ENCODE measurements around the gene JDP2.

Gene JDP2

GRCh38 chr14:75442642-75443041 lies 14.8 kb downstream of the JDP2 start:
- TF ChIP-seq EP300 (IDR thresholded peaks at IDR 0.05; ENCODE audit: borderline replicate concordance), result no peak
- no peak for TF ChIP-seq YY1 (IDR thresholded peaks at IDR 0.05; ENCODE audit: low read depth)

DNA sequence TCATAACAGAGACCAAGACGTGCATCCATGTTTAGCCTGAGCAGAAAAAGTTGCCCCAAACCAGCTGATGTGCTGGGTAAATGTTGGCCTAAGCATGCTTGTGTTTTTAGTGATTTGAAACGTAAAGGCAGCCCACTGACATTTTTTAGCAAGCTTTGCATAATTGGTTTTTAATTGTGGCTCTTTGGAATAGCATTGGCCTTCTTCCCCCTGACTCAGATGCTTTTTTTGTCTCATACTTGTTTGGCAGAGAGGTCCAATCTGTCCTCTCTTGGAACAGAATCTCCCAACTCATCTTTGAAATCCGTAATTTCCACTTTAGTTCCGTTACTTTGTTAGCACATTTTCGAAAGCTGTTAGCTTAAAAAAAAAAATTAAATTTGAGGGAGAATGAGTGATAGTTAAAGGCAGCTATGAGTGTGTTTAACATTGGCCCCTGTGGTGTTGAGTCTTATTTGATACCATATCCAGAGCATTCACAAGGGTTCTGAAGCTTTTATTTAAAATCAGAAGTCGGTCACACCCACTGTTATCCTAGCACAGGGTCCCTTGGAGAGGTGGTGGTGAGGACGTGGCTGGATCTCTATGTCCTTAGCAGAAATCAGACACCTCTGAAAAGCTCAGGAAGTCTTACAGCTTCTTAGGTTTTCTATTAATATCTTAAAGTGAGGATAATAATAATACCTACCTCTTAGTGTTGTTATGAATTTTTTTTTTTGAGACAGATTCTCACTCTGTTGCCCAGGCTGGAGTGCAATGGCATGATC lies 15.6 kb downstream of the JDP2 start:
- TF ChIP-seq TAF1 (IDR thresholded peaks at IDR 0.05; ENCODE audit: low read depth), result no peak
- no peak for TF ChIP-seq TCF12 (IDR thresholded peaks at IDR 0.05; ENCODE audit: low read depth)
- no peak for TF ChIP-seq CREB1 (IDR thresholded peaks at IDR 0.05; ENCODE audit: low read depth)
- no peak for TF ChIP-seq ZBTB7A (IDR thresholded peaks at IDR 0.05; ENCODE audit: low read depth)
- TF ChIP-seq EP300 (IDR thresholded peaks at IDR 0.05; ENCODE audit: borderline replicate concordance), result no peak
- no peak for TF ChIP-seq REST (IDR thresholded peaks at IDR 0.05; ENCODE audit: low read depth)
- TF ChIP-seq TEAD4 (IDR thresholded peaks at IDR 0.05), result no peak
- TF ChIP-seq, protein P1, sequence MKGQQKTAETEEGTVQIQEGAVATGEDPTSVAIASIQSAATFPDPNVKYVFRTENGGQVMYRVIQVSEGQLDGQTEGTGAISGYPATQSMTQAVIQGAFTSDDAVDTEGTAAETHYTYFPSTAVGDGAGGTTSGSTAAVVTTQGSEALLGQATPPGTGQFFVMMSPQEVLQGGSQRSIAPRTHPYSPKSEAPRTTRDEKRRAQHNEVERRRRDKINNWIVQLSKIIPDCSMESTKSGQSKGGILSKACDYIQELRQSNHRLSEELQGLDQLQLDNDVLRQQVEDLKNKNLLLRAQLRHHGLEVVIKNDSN (IDR thresholded peaks at IDR 0.05), result no peak
- no peak for TF ChIP-seq MAX (IDR thresholded peaks at IDR 0.05)

DNA sequence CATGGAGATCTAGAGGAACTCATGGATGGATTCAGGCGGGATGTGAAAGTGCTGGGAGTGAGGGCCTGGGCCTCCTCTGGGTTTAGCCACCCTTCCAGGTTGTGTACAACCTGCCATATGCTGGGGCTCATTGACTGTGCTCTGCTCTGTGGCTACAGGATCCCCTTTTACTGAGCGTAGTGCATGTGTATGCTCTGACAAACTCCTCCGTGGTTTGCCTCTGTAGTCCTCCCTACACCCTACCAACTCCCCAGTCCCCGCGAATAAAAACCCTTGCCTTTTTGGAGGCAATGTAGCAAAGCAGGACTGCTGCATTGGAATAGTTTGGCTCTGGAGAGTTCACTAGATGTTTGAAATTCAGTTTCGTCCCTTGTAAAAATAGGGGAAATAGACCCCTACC lies 17.4 kb downstream of the JDP2 start:
- TF ChIP-seq ZBTB7A (IDR thresholded peaks at IDR 0.05; ENCODE audit: low read depth), result no peak
- no peak for TF ChIP-seq EGR1 (IDR thresholded peaks at IDR 0.05)
- no peak for TF ChIP-seq TCF12 (IDR thresholded peaks at IDR 0.05; ENCODE audit: low read depth)
- TF ChIP-seq, protein P1 (IDR thresholded peaks at IDR 0.05), result no peak
- TF ChIP-seq CREB1 (IDR thresholded peaks at IDR 0.05; ENCODE audit: low read depth), result no peak
- TF ChIP-seq RAD21 (IDR thresholded peaks at IDR 0.05; ENCODE audit: low read depth), result no peak
- no peak for TF ChIP-seq TAF1 (IDR thresholded peaks at IDR 0.05; ENCODE audit: low read depth)
- TF ChIP-seq TEAD4 (IDR thresholded peaks at IDR 0.05), result no peak

- TF ChIP-seq CREB1 (IDR thresholded peaks at IDR 0.05; ENCODE audit: low read depth) (no peak), TEAD4 (IDR thresholded peaks at IDR 0.05) (no peak), YY1 (IDR thresholded peaks at IDR 0.05; ENCODE audit: low read depth) (no peak)
- TF ChIP-seq, protein P1 (IDR thresholded peaks at IDR 0.05), result no peak
Measured at GRCh38 chr14:75445963-75446362, 18.1 kb downstream of the JDP2 start.

GRCh38 chr14:75446447-75446846 lies 18.6 kb downstream of the JDP2 start:
- no peak for TF ChIP-seq ZBTB7A (IDR thresholded peaks at IDR 0.05; ENCODE audit: low read depth)
- no peak for TF ChIP-seq NFIC (IDR thresholded peaks at IDR 0.05)
- TF ChIP-seq CEBPB (IDR thresholded peaks at IDR 0.05), result no peak
- TF ChIP-seq YY1 (IDR thresholded peaks at IDR 0.05; ENCODE audit: low read depth), result no peak
- no peak for TF ChIP-seq EP300 (IDR thresholded peaks at IDR 0.05; ENCODE audit: borderline replicate concordance)
- no peak for TF ChIP-seq TEAD4 (IDR thresholded peaks at IDR 0.05)
- TF ChIP-seq EGR1 (IDR thresholded peaks at IDR 0.05), result no peak
- TF ChIP-seq, protein P1 (IDR thresholded peaks at IDR 0.05), result no peak
- TF ChIP-seq TCF12 (IDR thresholded peaks at IDR 0.05; ENCODE audit: low read depth), result no peak
- no peak for TF ChIP-seq FOXM1 (IDR thresholded peaks at IDR 0.05; ENCODE audit: borderline replicate concordance, low read depth)
- TF ChIP-seq CREB1 (IDR thresholded peaks at IDR 0.05; ENCODE audit: low read depth), result no peak
- no peak for TF ChIP-seq MAX (IDR thresholded peaks at IDR 0.05)
- TF ChIP-seq RAD21 (IDR thresholded peaks at IDR 0.05; ENCODE audit: low read depth), result no peak

GRCh38 chr14:75448209-75448608 lies 20.4 kb downstream of the JDP2 start:
- no peak for TF ChIP-seq ZBTB7A (IDR thresholded peaks at IDR 0.05; ENCODE audit: low read depth)
- no peak for TF ChIP-seq FOXM1 (IDR thresholded peaks at IDR 0.05; ENCODE audit: borderline replicate concordance, low read depth)
- no peak for TF ChIP-seq MAX (IDR thresholded peaks at IDR 0.05)
- no peak for TF ChIP-seq TEAD4 (IDR thresholded peaks at IDR 0.05)
- TF ChIP-seq REST (IDR thresholded peaks at IDR 0.05; ENCODE audit: low read depth), result no peak
- TF ChIP-seq CREB1 (IDR thresholded peaks at IDR 0.05; ENCODE audit: low read depth), result no peak

All from Ishikawa (cell line).